Measurements from ENCODE around the gene PDE3B. TPM values are rescaled to one million over a fixed set of nuclear protein-coding genes. Genes with fewer than 3 reads are reported as not detected.
"Not testable (repeated sequence)": the region's sequence is repeated elsewhere in the genome, so short reads cannot be mapped to it uniquely, and the experiment has no call there.

PDE3B gene
- total RNA-seq, 2 donors from 2014 or later: 9.4 to 11.7 TPM

- DNase-seq: no peak
- WGBS, 2 experiments (ENCODE audit: insufficient coverage in 1 of 2, insufficient read length in 1 of 2): no CpG with 5 or more reads among the region's 1 CpG
- Mint-ChIP-seq H3K27ac (no peak overlapping the region), H3K36me3 (ENCODE audit: low read depth) (no peaks in the 10 kb centered on the region), H3K4me3 (no peak overlapping the region), H3K4me1 (peaks cover 12% of the 10 kb centered on the region), H3K27me3 (ENCODE audit: insufficient read depth) (peaks cover 18% of the 10 kb centered on the region), H3K9me3 (no peaks in the 10 kb centered on the region)
- Histone ChIP-seq H3K27me3 (ENCODE audit: control insufficient read depth, insufficient read depth, low read length, poor library complexity, severe bottlenecking) (peaks cover 7% of the 10 kb centered on the region), H3K9ac (ENCODE audit: extremely low read depth, low read length, poor library complexity, severe bottlenecking) (no peak overlapping the region), H3K9me3 (ENCODE audit: control insufficient read depth, low read length) (no peaks in the 10 kb centered on the region), H3K4me3 (ENCODE audit: low read length) (no peak overlapping the region), H3K27ac (ENCODE audit: low read depth, low read length) (no peak overlapping the region), H3K36me3 (ENCODE audit: control insufficient read depth, insufficient read depth, low read length) (no peaks in the 10 kb centered on the region), H3K4me1 (ENCODE audit: control insufficient read depth, insufficient read depth, low read length) (no peaks in the 10 kb centered on the region)
- TF ChIP-seq, protein P1, sequence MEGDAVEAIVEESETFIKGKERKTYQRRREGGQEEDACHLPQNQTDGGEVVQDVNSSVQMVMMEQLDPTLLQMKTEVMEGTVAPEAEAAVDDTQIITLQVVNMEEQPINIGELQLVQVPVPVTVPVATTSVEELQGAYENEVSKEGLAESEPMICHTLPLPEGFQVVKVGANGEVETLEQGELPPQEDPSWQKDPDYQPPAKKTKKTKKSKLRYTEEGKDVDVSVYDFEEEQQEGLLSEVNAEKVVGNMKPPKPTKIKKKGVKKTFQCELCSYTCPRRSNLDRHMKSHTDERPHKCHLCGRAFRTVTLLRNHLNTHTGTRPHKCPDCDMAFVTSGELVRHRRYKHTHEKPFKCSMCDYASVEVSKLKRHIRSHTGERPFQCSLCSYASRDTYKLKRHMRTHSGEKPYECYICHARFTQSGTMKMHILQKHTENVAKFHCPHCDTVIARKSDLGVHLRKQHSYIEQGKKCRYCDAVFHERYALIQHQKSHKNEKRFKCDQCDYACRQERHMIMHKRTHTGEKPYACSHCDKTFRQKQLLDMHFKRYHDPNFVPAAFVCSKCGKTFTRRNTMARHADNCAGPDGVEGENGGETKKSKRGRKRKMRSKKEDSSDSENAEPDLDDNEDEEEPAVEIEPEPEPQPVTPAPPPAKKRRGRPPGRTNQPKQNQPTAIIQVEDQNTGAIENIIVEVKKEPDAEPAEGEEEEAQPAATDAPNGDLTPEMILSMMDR (conservative IDR thresholded peaks at IDR 0.05): no peak
Observed at GRCh38 chr11:14727746-14728145, 84.1 kb downstream of the PDE3B start.

- H3K4me1 ChIP-seq (ENCODE audit: control insufficient read depth, insufficient read depth, low read length); H3K36me3 ChIP-seq (ENCODE audit: control insufficient read depth, insufficient read depth, low read length); H3K27ac Mint-ChIP-seq; H3K9me3 ChIP-seq (ENCODE audit: control insufficient read depth, low read length); DNase-seq; H3K4me1 Mint-ChIP-seq; H3K36me3 Mint-ChIP-seq (ENCODE audit: low read depth); H3K27ac ChIP-seq (ENCODE audit: low read depth, low read length); H3K4me3 Mint-ChIP-seq; H3K9ac ChIP-seq (ENCODE audit: extremely low read depth, low read length, poor library complexity, severe bottlenecking); H3K27me3 ChIP-seq (ENCODE audit: control insufficient read depth, insufficient read depth, low read length, poor library complexity, severe bottlenecking); H3K4me3 ChIP-seq (ENCODE audit: low read length): not testable (repeated sequence)
- H3K27me3 Mint-ChIP-seq (ENCODE audit: insufficient read depth): peaks cover 19% of the 10 kb centered on the region
- H3K9me3 Mint-ChIP-seq: peaks cover 11% of the 10 kb centered on the region
- WGBS, 2 experiments (ENCODE audit: insufficient coverage in 1 of 2, insufficient read length in 1 of 2): 80 to 93% methylated on average over 1 of the region's 2 CpGs
Observed at GRCh38 chr11:14740539-14740938, 96.9 kb downstream of the PDE3B start.

DNA sequence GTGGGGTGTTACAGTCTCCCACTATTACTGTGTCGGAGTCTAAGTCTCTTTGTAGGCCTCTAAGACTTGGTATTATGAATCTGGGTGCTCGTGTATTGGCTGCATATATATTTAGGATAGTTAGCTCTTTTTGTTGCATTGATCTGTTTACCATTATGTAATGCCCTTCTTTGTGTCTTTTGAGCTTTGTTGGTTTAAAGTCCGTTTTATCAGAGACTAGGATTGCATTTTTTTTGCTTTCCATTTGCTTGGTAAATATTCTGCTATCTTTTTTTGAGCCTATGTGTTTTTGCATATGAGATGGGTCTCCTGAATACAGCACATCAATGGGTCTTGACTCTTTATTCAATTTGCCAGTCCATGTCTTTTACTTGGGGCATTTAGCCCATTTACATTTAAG lies 97.6 kb downstream of the PDE3B start:
- Mint-ChIP-seq H3K27me3 (ENCODE audit: insufficient read depth) (peaks cover 23% of the 10 kb centered on the region), H3K27ac (no peak overlapping the region), H3K9me3 (peaks cover 11% of the 10 kb centered on the region), H3K4me3 (no peak overlapping the region), H3K4me1 (no peaks in the 10 kb centered on the region), H3K36me3 (ENCODE audit: low read depth) (no peaks in the 10 kb centered on the region)
- Histone ChIP-seq H3K36me3 (ENCODE audit: control insufficient read depth, insufficient read depth, low read length) (no peaks in the 10 kb centered on the region), H3K4me1 (ENCODE audit: control insufficient read depth, insufficient read depth, low read length) (no peaks in the 10 kb centered on the region), H3K27ac (ENCODE audit: low read depth, low read length) (no peak overlapping the region), H3K9me3 (ENCODE audit: control insufficient read depth, low read length) (no peaks in the 10 kb centered on the region), H3K27me3 (ENCODE audit: control insufficient read depth, insufficient read depth, low read length, poor library complexity, severe bottlenecking) (peaks cover 4% of the 10 kb centered on the region), H3K9ac (ENCODE audit: extremely low read depth, low read length, poor library complexity, severe bottlenecking) (no peak overlapping the region), H3K4me3 (ENCODE audit: low read length) (no peak overlapping the region)
- DNase-seq: no peak
- WGBS, 2 experiments (ENCODE audit: insufficient coverage in 1 of 2, insufficient read length in 1 of 2): 81 to 90% methylated on average over 2 to 3 of the region's 3 CpGs
- TF ChIP-seq, protein P1 (conservative IDR thresholded peaks at IDR 0.05): no peak
